NCI-H1436 treated with DMSO at 0.1 percent for 48 hours (cell line): ENCODE results near the gene ARID3B.
"Not testable (repeated sequence)": the region's sequence is repeated elsewhere in the genome, so short reads cannot be mapped to it uniquely, and the experiment has no call there.

ENCODE experiments used
- DNase-seq: peaks from one replicate; lab custom pipeline; 2025; lab: John Stamatoyannopoulos, UW

ARID3B gene

GRCh38 chr15:74535388-74536084, 5.5 kb upstream of the ARID3B start:
- no peak for DNase-seq

- DNase-seq = no peak
These were observed 3.3 kb upstream of the ARID3B start for GRCh38 chr15:74537736-74538135.

GRCh38 chr15:74539521-74539920, 1.5 kb upstream of the ARID3B start:
- DNase-seq = not testable (repeated sequence)

GRCh38 chr15:74540161-74540760, 759 bp upstream of the ARID3B start:
- no peak for DNase-seq

- DNase-seq = no peak
These were observed 610 bp downstream of the ARID3B start for GRCh38 chr15:74541494-74542165.

GRCh38 chr15:74542166-74543042, 1.4 kb downstream of the ARID3B start:
- no peak for DNase-seq

GRCh38 chr15:74543043-74543422, 2.0 kb downstream of the ARID3B start:
- DNase-seq = no peak

GRCh38 chr15:74543583-74543982, 2.6 kb downstream of the ARID3B start:
- DNase-seq = no peak

GRCh38 chr15:74545086-74545485, 4.1 kb downstream of the ARID3B start:
- no peak for DNase-seq

- DNase-seq = peak; percentile 70
These were observed 5.0 kb downstream of the ARID3B start for GRCh38 chr15:74545776-74546656.

- DNase-seq = no peak
These were observed 6.6 kb downstream of the ARID3B start for GRCh38 chr15:74547616-74548015.

- DNase-seq = no peak
These were observed 7.2 kb downstream of the ARID3B start for GRCh38 chr15:74548241-74548640.

GRCh38 chr15:74549816-74550215, 8.8 kb downstream of the ARID3B start:
- no peak for DNase-seq

- no peak for DNase-seq
These were observed 10.7 kb downstream of the ARID3B start for GRCh38 chr15:74551714-74552113.

GRCh38 chr15:74552773-74553441, 11.9 kb downstream of the ARID3B start:
- no peak for DNase-seq

- no peak for DNase-seq
These were observed 14.2 kb downstream of the ARID3B start for GRCh38 chr15:74555192-74555591.

GRCh38 chr15:74558706-74559105, 17.7 kb downstream of the ARID3B start:
- DNase-seq = no peak

GRCh38 chr15:74563442-74563841, 22.4 kb downstream of the ARID3B start:
- DNase-seq = no peak

GRCh38 chr15:74564182-74564581, 23.2 kb downstream of the ARID3B start:
- DNase-seq = no peak

GRCh38 chr15:74565381-74566085, 24.5 kb downstream of the ARID3B start:
- DNase-seq = no peak
